C4-2B (cell line): ENCODE measurements around the gene LUM.

Experiments used
- CTCF ChIP-seq: fragments of 450-650 bp; conservative IDR thresholded peaks from 2 replicates; pipeline ENCODE4 v1.5.1; 2017; ENCODE audit warnings: mild to moderate bottlenecking
- ZFX ChIP-seq: fragments of 450-650 bp; IDR thresholded peaks from 2 replicates; pipeline ENCODE4 v1.6.1; 2017

GRCh38 chr12:91161009-91161408 is 49.7 kb upstream of the LUM start:
- TF ChIP-seq CTCF = no peak
- TF ChIP-seq ZFX = no peak
